NCI-H2196 (cell line): ENCODE measurements around the gene CRBN.
A peak's percentile ranks its signal among the peaks of the same experiment; 100 is the strongest.

Experiments
- DNase-seq: peaks from one replicate; lab custom pipeline; 2025; ENCODE audit not compliant: unreplicated experiment; lab: John Stamatoyannopoulos, UW

CRBN gene

DNA sequence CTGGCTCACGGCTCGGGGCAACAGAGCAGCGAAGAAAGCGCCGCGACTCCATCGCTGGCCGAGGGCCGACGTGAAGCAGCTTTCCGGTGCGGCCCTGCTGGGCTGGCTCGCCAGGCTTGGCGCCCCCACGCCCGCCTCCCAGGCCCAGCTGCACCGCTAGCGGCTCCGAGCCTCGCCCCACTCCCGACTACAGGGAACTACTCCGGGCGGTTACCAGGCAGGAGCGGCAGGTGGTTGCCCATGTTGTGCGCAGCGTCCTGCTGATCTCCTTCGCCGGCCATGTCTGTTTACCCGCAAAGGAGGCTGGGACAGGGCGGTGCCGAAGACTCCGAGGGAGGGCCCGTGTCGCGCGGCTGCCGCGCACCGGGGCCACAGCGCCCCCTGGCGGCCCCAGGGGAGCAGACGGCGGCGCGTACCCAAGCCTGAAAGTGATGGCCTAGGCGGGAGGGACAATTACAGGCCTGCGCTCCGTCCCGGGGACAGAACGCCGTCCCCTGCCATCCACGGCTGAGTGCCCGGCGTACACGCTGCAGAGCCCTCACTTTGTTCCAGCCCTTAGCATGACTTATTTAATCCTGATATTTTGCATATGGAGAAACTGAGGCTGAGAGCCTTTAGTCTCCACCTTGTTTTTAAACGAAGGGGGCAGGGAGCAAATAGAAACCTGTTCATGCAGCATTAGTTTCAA lies at the start of gene CRBN:
Gene CRBN, minus strand, starts transcription at position 285 of the 688 bp plus-strand sequence. Its CDS starts 4 bp downstream, at position 281.
- DNase-seq, result peak; percentile 77

DNA sequence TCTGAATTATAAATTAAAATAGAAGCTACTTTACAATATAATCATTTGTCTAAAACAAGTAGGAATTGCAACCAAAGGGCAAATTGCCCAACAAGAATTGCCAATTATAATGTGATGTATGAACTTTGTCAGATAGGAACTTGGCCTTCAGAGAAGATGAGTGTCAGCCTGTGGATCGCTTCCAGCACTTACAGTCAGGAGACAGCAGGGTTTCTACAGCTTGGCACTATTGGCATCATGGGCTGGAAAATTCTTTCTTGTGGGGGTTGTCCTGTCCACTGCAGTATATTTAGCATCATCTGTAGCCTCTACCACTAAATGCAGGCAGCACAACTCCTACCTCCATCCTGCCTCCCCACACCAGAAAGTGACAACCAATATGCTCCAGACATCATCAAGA lies 48.1 kb upstream of the CRBN start:
- DNase-seq, result no peak

GRCh38 chr3:3221528-3221927 lies 42.0 kb upstream of the CRBN start:
- no peak for DNase-seq

DNA sequence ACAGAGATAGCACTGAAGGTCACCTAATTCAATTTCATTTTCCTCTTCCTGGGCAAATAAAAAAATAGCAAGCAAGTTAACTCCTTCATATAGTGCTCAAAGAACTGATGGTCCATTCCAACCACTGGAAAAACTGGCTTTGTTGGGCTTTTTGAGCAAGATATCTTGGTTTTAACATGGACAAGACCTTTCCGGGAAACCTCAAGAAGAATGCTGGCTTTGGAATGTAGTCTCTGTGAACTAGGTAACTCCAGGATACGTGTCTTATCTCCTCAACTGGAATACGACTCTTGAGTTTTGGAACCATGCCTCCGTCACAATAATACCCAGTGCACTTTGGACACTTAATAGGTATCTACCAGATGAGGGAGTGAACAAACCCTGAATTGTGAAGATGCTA lies 36.9 kb upstream of the CRBN start:
- no peak for DNase-seq

DNA sequence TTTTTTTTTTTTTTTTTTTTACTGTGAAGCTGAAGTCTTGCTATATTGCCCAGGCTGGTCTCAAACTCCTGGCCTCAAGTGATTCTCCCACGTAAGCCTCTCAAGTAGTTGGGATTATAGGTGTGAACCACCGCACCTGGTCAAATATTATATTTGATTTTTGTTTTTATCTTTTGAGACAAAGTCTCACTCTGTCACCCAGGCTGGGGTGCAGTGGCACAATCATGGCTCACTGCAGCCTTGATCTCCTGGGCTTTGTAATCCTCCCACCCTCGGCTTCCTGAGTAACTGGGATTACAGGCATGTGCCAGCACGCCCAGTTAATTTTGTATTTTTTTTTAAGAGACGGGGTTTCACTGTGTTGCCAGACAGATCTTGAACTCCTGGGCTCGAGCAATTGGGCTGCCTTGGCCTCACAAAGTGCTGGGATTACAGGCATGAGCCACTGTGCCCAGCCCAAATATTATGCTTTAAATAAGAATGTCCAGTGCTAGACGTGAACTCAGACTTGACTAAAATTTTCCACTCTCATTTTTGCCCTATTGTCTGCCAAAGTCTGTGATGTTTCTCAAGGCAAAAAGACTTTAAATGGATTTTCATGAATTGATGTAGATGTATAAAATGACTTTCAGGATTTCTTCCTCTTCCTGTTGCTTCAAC lies 33.4 kb upstream of the CRBN start:
- DNase-seq, result no peak

DNA sequence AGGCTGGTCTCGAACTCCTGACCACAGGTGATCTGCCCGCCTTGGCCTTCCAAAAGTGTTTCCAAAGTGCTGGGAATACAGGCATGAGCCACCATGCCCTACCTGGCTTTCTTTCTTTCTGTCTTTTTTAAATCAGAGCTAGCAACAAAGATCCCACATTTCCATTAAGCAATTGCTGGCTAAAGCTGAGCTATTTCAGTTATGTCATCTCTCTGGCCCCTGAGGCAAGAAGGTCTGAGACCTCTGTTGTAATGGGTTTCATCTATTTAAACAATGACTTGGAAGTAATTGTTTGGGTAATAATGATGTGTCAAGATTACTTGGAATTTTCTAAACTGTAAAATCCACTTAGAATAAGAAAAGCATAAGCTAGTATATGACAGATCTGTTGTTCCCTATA lies 30.2 kb upstream of the CRBN start:
- DNase-seq, result no peak

GRCh38 chr3:3209057-3209456 lies 29.6 kb upstream of the CRBN start:
- DNase-seq, result no peak

DNA sequence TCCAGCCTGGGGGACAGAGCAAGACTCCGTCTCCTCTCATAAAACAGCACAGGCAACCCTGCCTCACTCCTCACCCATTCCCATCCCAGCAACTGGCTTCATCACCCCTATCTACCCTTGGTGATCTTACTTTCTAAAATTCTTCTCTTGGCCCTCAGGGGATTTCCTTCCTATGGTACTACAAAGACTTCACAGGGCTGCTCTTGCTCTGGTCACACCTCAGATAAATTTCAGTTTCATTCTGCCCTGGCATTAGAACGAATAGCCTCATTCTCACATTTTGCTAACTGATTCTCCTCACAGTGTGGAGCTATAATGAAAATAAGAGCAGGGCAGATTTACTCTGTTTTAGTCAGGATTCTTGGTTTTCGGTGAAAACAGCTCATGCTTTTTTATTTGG lies 22.1 kb upstream of the CRBN start:
- no peak for DNase-seq

GRCh38 chr3:3200632-3201212 lies 21.2 kb upstream of the CRBN start:
- peak; percentile 59 for DNase-seq

GRCh38 chr3:3199306-3199705 lies 19.8 kb upstream of the CRBN start:
- no peak for DNase-seq

DNA sequence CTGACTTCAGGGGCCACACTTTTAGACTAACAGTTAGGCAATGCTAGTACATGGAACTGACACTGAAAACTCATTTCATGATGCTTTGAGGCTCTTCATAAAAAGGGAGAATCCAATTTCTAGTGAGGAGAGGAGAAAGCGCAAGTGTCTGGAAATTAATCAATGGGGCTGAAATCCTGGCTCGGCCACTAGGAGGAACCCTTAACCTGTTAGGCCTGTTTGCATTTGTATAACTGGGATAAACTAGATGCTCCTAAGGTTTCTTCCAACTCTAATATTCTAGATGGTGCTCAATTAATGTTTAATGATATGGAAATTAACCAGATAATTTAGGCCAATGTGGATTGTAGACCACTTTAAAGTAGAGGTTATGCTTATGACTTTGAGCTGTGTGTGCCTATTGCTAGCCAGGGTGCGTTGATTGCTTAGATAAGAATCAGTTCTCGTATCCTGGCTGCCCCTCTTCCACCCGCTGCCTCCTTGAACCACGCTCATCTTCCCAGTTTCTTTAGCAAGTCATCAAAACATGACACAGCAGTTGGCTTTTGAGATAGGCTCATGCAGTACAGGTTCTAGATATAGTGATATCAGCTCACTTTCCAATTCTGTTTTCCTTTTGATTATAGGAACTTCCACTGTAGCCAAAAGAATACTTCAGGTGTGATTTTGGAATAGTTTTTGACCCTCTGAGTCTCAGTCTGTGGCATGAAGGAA lies 16.8 kb upstream of the CRBN start:
- DNase-seq, result no peak

GRCh38 chr3:3194861-3195260 lies 15.4 kb upstream of the CRBN start:
- DNase-seq, result no peak

DNA sequence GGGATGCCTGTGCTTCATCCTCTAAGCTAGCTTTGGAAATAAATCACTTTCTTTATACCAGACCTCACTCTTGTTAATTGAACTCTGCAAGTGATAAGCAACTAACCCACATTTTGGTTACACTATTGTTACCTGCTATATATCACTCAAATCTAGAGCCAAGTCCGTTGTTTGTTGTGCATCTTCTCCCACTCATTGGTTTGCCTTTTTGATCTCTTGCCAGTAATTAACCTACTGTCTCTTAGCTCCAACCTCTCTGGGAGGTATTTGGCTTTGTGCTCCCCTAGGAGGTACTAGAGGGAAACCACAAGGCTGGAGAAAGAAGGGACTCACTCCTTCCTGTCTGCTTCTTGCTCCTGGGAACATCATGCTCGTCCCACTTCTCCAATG lies 12.8 kb upstream of the CRBN start:
- DNase-seq, result no peak

DNA sequence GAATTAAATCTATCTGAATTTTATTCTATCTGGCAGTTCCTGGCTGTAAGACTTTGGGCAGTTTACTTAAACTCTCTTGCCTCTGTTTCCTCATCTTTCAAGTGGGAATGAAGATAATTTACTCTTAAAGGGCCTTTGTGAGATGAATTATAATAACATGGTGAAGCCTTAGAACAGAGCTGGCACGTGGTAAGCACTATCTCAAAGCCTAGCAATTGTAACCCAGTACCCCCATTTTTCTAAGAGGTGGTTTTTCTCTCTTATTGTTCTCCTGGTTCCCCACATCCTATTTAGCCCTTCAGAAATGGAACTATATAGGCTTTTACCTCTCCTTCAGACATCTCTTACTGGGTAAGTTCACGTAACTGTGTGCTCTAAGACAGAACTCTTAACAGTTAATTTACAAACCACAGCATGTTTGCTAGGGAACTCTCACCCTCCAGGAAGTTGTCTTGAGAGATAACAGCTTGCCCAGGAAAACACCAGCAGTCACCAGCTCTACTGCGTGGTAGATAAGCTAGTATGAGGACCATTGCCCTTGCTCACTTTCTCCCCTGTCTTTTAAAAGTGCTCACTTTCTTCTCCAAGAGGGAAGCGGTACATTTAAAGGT lies 12.3 kb upstream of the CRBN start:
- no peak for DNase-seq

- no peak for DNase-seq
Measured at GRCh38 chr3:3189961-3190360, 10.5 kb upstream of the CRBN start.

GRCh38 chr3:3189102-3189727 lies 9.7 kb upstream of the CRBN start:
- no peak for DNase-seq

DNA sequence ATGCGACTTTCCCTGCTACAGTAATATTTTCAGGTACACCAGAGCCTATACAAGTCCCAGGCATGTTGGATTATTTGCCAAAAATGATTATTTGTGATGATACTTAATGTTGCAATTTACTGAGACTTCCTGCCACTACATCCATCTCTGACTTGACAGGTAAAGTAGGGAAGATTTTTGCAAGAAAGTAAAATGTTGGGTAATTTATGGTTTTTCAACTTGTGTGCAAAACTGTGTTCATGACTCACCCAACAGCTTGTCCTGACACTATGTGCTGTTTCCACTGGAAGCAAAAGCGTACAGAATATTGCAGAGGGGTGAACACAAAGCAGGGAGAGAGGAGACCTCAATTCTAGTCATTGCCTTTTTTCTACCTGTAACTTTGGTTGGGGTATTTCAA lies 5.4 kb upstream of the CRBN start:
- DNase-seq, result no peak

- DNase-seq, result no peak
Measured at GRCh38 chr3:3180456-3180855, 965 bp upstream of the CRBN start.

DNA sequence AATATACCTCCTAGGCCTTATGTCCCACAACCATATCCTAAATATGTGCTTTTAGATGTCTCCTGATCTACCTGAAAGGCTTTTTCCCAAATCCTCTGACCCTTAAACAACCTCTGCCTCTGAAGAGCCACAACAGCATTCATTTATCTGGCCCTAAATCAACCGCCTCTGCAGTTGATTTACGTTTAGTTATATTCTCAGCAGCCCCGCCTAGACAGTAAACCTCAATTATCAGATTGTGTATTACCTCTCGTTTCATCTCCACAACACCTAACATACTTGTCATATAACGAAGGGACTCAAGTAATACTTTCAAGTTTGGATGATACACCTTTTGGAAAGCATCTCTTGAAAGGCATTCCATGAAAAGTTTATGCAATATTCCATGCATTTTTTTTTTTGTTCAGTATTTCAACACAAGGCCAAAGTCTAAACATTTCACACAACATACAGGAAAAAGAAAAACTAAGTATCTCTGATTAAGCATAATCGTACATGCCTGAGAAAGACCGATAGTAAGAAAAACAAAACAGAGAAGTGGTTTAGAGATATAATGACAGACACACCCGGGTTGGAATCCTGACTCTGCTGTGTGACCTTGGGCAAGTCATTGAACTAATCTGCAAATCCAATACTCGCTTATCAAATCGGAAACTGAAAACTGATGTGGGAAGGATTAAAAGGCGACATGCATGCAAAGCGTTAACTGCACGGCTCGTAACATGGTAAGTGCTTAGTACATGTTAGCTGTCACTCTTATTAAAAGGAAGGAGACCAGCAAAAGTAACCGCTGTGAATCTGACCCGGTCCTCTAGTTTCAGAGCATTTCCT lies 778 bp downstream of the CRBN start:
- no peak for DNase-seq

GRCh38 chr3:3177861-3178497 lies 1.5 kb downstream of the CRBN start:
- DNase-seq, result no peak
